Tibial nerve (tissue), 3 donors: Measurements from ENCODE around the gene CUL3.
"Not testable (repeated sequence)": the region's sequence is repeated elsewhere in the genome, so short reads cannot be mapped to it uniquely, and the experiment has no call there.

Experiments used
- CTCF ChIP-seq, 5 experiments: fragments of 200-600 bp in 3 of 5; fragments of 450-650 bp in 2 of 5; sonication (generic) in 3 of 5; IDR thresholded peaks; one replicate each; pipeline ENCODE4 v1.5.1; 2016 to 2019; ENCODE audit warnings: antibody characterized with exemption in 5 of 5, mild to moderate bottlenecking in 3 of 5, moderate library complexity in 2 of 5
- POLR2A ChIP-seq, 2 donors: fragments of 450-650 bp; IDR thresholded peaks; one replicate each; pipeline ENCODE4 v1.6.1; 2017; ENCODE audit warnings: antibody characterized with exemption in 2 of 2, mild to moderate bottlenecking in 2 of 2, moderate library complexity in 2 of 2

- not testable (repeated sequence) for TF ChIP-seq CTCF, POLR2A (IDR thresholded peaks at IDR 0.05)
Observed at GRCh38 chr2:224583033-224583432, 2.1 kb downstream of the CUL3 start.
